Bronchial epithelial cell (primary cell): ENCODE measurements around the gene HCAR2. TPM values are rescaled to one million over a fixed set of nuclear protein-coding genes. Genes with fewer than 3 reads are reported as not detected.

Experiments
- DNase-seq: peaks from one replicate; pipeline ENCODE4 v3.0.0-alpha.2; 2010; ENCODE audit warnings: low read depth
- FAIRE-seq: peaks from 2 replicates; lab custom pipeline; 2011; peaks lifted over from hg19 to GRCh38; lab: Jason Lieb, UNC
- H3K27me3 ChIP-seq: 2 replicates; pipeline ENCODE4 v1.5.1; 2011; ENCODE audit warnings: low read length; ENCODE audit not compliant: control insufficient read depth, insufficient read depth
- H3K36me3 ChIP-seq: 2 replicates; pipeline ENCODE4 v1.5.1; 2011; ENCODE audit warnings: low read length; ENCODE audit not compliant: control insufficient read depth, insufficient read depth
- H3K4me3 ChIP-seq: 2 replicates; pipeline ENCODE4 v1.5.1; 2011; ENCODE audit warnings: mild to moderate bottlenecking, low read depth, low read length, control low read depth
- CTCF ChIP-seq: IDR thresholded peaks from 2 replicates; pipeline ENCODE4 v1.5.1; 2011; ENCODE audit warnings: mild to moderate bottlenecking, moderate library complexity, low read length, control low read depth, inconsistent platforms; ENCODE audit not compliant: insufficient read depth, severe bottlenecking
- total RNA-seq: library from RNA; depleted of rRNA; stranded (reverse); fragments of >200 nt; gene quantifications from 2 replicates; pipeline ENCODE4 v1.2.1, GENCODE V29; 2014

HCAR2 gene
- total RNA-seq, 1 donor from 2014 or later: 1.6 TPM

- DNase-seq: no peak
- H3K4me3 ChIP-seq: peak within 1 kb of the TSS; percentile 30
- H3K36me3 ChIP-seq: no peaks in the 10 kb centered on the region
- no peaks in the 10 kb centered on the region for H3K27me3 ChIP-seq
- no peak for FAIRE-seq
- peak; percentile 6 for TF ChIP-seq CTCF
Measured at GRCh38 chr12:122730215-122731014, 27.3 kb upstream of the HCAR2 start, which contains the start of gene HCAR1. TSS of gene HCAR1 (minus strand) at chr12:122730844. CDS start at chr12:122730339, 505 bp downstream.

- TF ChIP-seq CTCF: no peak
- Histone ChIP-seq H3K36me3 (no peaks in the 10 kb centered on the region), H3K4me3 (peak overlapping the region; percentile 30), H3K27me3 (no peaks in the 10 kb centered on the region)
- FAIRE-seq (no peak), DNase-seq (no peak)
Measured at GRCh38 chr12:122729583-122730214, 26.5 kb upstream of the HCAR2 start.

DNA sequence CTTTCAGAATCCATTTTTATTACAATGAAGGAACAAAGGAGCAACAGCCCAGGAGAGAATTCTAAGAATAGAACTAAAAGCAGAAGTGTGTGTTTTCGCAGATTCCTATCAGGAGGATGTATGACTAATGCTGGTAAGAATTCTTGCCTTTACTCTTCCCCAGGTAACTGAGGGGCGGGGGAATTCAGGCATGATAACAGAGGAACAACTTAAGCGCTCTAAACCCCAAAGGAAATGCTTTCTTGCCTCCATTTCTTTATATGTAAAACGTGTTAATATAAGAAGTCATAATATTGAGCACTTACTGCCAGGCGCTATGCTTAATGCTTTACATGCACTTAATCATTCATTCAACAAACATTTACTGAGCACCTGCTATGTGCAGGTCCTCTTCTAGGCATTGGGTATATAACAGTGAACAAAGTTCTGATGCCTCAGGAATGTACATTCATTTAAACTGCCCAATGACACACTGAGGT, 23.0 kb upstream of the HCAR2 start:
- DNase-seq (peak; percentile 91), FAIRE-seq (no peak)
- no peaks in the 10 kb centered on the region for H3K27me3 ChIP-seq
- no peak for TF ChIP-seq CTCF
- no peaks in the 10 kb centered on the region for H3K36me3 ChIP-seq
- no peak overlapping the region for H3K4me3 ChIP-seq

GRCh38 chr12:122725452-122726079, 22.4 kb upstream of the HCAR2 start:
- Histone ChIP-seq H3K4me3 (no peak overlapping the region), H3K36me3 (no peaks in the 10 kb centered on the region), H3K27me3 (no peaks in the 10 kb centered on the region)
- FAIRE-seq (no peak), DNase-seq (no peak)
- no peak for TF ChIP-seq CTCF

GRCh38 chr12:122724641-122725243, 21.6 kb upstream of the HCAR2 start:
- Histone ChIP-seq H3K36me3 (no peaks in the 10 kb centered on the region), H3K27me3 (no peaks in the 10 kb centered on the region), H3K4me3 (no peak overlapping the region)
- no peak for FAIRE-seq
- TF ChIP-seq CTCF: no peak
- no peak for DNase-seq
